OCI-LY1 (cell line): Measurements from ENCODE around the gene BICRAL.
A peak's percentile ranks its signal among the peaks of the same experiment; 100 is the strongest.

ENCODE experiments used
- H2AFZ ChIP-seq: fragments of 200-600 bp; sonication (generic), shearing (Covaris generic); 2 replicates; pipeline ENCODE4 v1.6.0; 2014; ENCODE audit warnings: antibody characterized with exemption, mild to moderate bottlenecking, low read length
- H3F3A ChIP-seq: fragments of 200-600 bp; sonication (generic), shearing (Covaris generic); 2 replicates; pipeline ENCODE4 v1.6.0; 2014; ENCODE audit warnings: mild to moderate bottlenecking, antibody characterized with exemption, low read length, moderate library complexity; ENCODE audit not compliant: insufficient read depth
- H3K27ac ChIP-seq: fragments of 200-600 bp; sonication (generic); 2 replicates; pipeline ENCODE4 v1.5.1; 2014; ENCODE audit warnings: low read length, mixed run types, mild to moderate bottlenecking, low read depth; ENCODE audit not compliant: poor library complexity, severe bottlenecking
- H3K27me3 ChIP-seq: fragments of 200-600 bp; sonication (generic); 2 replicates; pipeline ENCODE4 v1.6.0; 2014; ENCODE audit warnings: antibody characterized with exemption, mild to moderate bottlenecking, low read length, moderate library complexity; ENCODE audit not compliant: insufficient read depth
- H3K36me3 ChIP-seq: fragments of 200-600 bp; sonication (generic); 2 replicates; pipeline ENCODE4 v1.6.1; 2014; ENCODE audit warnings: mild to moderate bottlenecking, antibody characterized with exemption, low read length, moderate library complexity, mixed read lengths; ENCODE audit not compliant: insufficient read depth
- H3K4me1 ChIP-seq: fragments of 200-600 bp; sonication (generic); 2 replicates; pipeline ENCODE4 v1.5.1; 2014; ENCODE audit warnings: mild to moderate bottlenecking, low read length, moderate library complexity; ENCODE audit not compliant: insufficient read depth, severe bottlenecking
- H3K4me2 ChIP-seq: fragments of 200-600 bp; sonication (generic), shearing (Covaris generic); 2 replicates; pipeline ENCODE4 v1.6.1; 2014; ENCODE audit warnings: low read length
- H3K4me3 ChIP-seq: fragments of 200-600 bp; sonication (generic); 2 replicates; pipeline ENCODE4 v1.5.1; 2014; ENCODE audit warnings: low read length, low read depth, mild to moderate bottlenecking, mixed read lengths; ENCODE audit not compliant: poor library complexity, severe bottlenecking
- H3K79me2 ChIP-seq: fragments of 200-600 bp; shearing (Covaris generic); 2 replicates; pipeline ENCODE4 v1.6.1; 2016; ENCODE audit warnings: mixed run types, low read length, mixed read lengths; ENCODE audit not compliant: insufficient read depth
- H3K9ac ChIP-seq: fragments of 200-600 bp; sonication (generic), shearing (Covaris generic); 2 replicates; pipeline ENCODE4 v1.6.1; 2014; ENCODE audit warnings: mild to moderate bottlenecking, low read length, mixed read lengths
- H3K9me2 ChIP-seq: fragments of 200-600 bp; sonication (generic), shearing (Covaris generic); 2 replicates; pipeline ENCODE4 v1.6.1; 2014; ENCODE audit warnings: low read depth, mild to moderate bottlenecking, low read length, mixed read lengths
- H3K9me3 ChIP-seq: fragments of 200-600 bp; shearing (Covaris generic); 2 replicates; pipeline ENCODE4 v1.6.1; 2014; ENCODE audit warnings: low read length, mixed read lengths
- H4K20me1 ChIP-seq: fragments of 200-600 bp; sonication (generic), shearing (Covaris generic); 2 replicates; pipeline ENCODE4 v1.6.0; 2016; ENCODE audit warnings: mild to moderate bottlenecking, low read length; ENCODE audit not compliant: insufficient read depth
- EZH2 ChIP-seq: fragments of 200-600 bp; sonication (generic), shearing (Covaris generic); IDR thresholded peaks from 2 replicates; pipeline ENCODE4 v1.8.0; 2017; ENCODE audit warnings: borderline replicate concordance, mixed run types, mild to moderate bottlenecking, antibody characterized with exemption, low read length, moderate library complexity, mixed read lengths
- TF ChIP-seq, protein P1 (sequence below): fragments of 200-600 bp; sonication (generic), shearing (Covaris generic); IDR thresholded peaks from 2 replicates; pipeline ENCODE4 v1.5.1; 2017; ENCODE audit warnings: mild to moderate bottlenecking, antibody characterized with exemption, low read length, moderate library complexity, mixed read lengths

The BICRAL gene

DNA sequence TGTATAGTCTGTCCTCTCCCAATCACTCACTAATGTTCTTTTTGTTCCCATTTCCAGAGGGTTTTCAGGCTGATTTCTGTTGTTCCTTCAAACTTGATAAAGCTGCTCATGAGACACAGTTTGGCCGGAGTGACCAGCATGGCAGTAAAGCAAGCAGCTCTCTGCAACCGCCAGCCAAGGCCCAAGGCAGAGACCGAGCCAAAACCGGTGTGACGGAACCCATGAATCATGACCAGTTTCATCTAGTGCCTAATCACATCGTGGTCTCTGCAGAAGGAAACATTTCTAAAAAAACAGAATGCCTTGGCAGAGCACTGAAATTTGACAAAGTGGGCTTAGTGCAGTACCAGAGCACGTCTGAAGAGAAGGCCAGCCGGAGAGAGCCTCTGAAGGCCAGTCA, 82.8 kb downstream of the BICRAL start:
- H3K27ac ChIP-seq = no peak overlapping the region
- H3K9me2 ChIP-seq = no peaks in the 10 kb centered on the region
- H3K9me3 ChIP-seq = no peaks in the 10 kb centered on the region
- no peaks in the 10 kb centered on the region for H3K4me1 ChIP-seq
- H3K4me2 ChIP-seq = no peak overlapping the region
- H3F3A ChIP-seq = no peaks in the 10 kb centered on the region
- no peaks in the 10 kb centered on the region for H4K20me1 ChIP-seq
- no peaks in the 10 kb centered on the region for H3K27me3 ChIP-seq
- no peak overlapping the region for H2AFZ ChIP-seq
- H3K4me3 ChIP-seq = no peak overlapping the region
- H3K36me3 ChIP-seq = peaks cover 74% of the 10 kb centered on the region
- no peaks in the 10 kb centered on the region for H3K79me2 ChIP-seq
- TF ChIP-seq, protein P1, sequence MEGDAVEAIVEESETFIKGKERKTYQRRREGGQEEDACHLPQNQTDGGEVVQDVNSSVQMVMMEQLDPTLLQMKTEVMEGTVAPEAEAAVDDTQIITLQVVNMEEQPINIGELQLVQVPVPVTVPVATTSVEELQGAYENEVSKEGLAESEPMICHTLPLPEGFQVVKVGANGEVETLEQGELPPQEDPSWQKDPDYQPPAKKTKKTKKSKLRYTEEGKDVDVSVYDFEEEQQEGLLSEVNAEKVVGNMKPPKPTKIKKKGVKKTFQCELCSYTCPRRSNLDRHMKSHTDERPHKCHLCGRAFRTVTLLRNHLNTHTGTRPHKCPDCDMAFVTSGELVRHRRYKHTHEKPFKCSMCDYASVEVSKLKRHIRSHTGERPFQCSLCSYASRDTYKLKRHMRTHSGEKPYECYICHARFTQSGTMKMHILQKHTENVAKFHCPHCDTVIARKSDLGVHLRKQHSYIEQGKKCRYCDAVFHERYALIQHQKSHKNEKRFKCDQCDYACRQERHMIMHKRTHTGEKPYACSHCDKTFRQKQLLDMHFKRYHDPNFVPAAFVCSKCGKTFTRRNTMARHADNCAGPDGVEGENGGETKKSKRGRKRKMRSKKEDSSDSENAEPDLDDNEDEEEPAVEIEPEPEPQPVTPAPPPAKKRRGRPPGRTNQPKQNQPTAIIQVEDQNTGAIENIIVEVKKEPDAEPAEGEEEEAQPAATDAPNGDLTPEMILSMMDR = no peak
- TF ChIP-seq EZH2 = no peak
- H3K9ac ChIP-seq = no peak overlapping the region

DNA sequence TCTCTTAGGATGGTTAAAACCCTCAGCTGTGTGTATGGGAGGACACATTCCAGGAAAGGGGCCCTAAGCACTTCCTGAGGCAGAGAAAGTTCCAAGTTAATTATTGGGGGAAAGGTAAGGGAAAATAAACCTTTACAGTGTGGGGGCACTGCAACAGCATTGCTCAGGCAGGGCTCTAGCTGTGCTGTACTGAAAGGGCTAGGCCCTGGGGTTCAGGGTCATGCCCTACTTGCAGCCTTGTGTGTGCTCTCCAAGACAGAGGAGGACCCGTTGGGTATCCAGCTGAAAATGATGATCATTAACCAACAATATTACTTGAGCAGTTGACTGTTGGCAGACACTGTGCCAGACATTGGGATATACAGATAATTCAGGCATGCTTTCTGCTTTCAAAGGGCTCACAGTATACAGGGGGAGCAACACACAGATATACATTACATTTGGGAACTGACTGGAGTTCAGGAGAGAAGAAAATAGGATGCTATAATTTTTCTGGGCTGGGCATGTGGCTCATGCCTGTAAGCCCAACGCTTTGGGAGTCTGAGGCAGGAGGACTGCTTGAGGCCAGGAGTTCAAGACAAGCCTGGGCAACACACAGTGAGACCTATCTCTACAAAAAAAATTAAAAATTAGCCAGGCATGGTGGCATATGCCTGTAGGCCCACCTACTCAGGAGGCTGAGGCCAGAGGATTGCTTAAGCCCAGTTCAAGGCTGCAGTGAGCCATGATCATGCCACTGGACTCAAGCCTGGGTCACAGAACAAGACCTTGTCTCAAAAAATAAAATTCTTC, 88.5 kb downstream of the BICRAL start:
- Histone ChIP-seq H3K79me2 (no peaks in the 10 kb centered on the region), H3K27me3 (no peaks in the 10 kb centered on the region), H3K9ac (no peak overlapping the region), H3K27ac (no peak overlapping the region), H3K4me2 (no peak overlapping the region), H2AFZ (no peak overlapping the region), H3K4me1 (peaks cover 12% of the 10 kb centered on the region), H3K4me3 (no peak overlapping the region), H3F3A (no peaks in the 10 kb centered on the region), H3K9me2 (no peaks in the 10 kb centered on the region), H3K9me3 (no peaks in the 10 kb centered on the region), H3K36me3 (peaks cover 33% of the 10 kb centered on the region; the same call in 1 of the 2 replicates), H4K20me1 (no peaks in the 10 kb centered on the region)
- TF ChIP-seq, protein P1 = no peak
- no peak for TF ChIP-seq EZH2

DNA sequence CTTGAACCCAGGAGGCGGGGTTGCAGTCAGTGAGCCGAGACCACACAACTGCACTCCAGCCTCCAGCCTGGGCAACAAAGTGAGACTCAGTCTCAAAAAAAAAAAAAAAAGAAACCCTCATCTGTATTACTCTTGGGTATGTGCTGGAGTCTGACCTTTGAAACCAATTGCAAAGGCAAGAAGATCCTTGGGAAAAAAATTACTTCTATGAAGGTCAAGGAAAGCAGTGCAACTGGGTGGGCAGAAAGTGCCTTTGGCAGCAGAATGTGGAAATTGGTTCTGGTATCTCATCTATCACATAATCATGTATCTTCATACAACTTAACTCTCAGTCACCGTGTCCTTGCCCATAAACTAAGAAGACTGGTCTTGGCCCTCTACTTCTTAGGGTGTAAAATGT, 89.9 kb downstream of the BICRAL start:
- Histone ChIP-seq H3K27ac (peak overlapping the region; percentile 75), H4K20me1 (no peaks in the 10 kb centered on the region), H3F3A (no peaks in the 10 kb centered on the region), H3K9me3 (no peaks in the 10 kb centered on the region), H3K9me2 (no peaks in the 10 kb centered on the region), H3K36me3 (peaks cover 21% of the 10 kb centered on the region; the same call in 1 of the 2 replicates), H3K4me3 (no peak overlapping the region), H2AFZ (no peak overlapping the region), H3K79me2 (no peaks in the 10 kb centered on the region), H3K9ac (0 out of 2 replicates have a peak overlapping the region, but pooled peaks have one; percentile 23), H3K4me2 (no peak overlapping the region), H3K27me3 (no peaks in the 10 kb centered on the region), H3K4me1 (peaks cover 12% of the 10 kb centered on the region)
- TF ChIP-seq, protein P1 = no peak
- no peak for TF ChIP-seq EZH2
